ENCODE results near the gene UNC79. TPM values are rescaled to one million over a fixed set of nuclear protein-coding genes. Genes with fewer than 3 reads are reported as not detected.

Gene UNC79
- total RNA-seq, 1 donor: under 0.01 TPM

DNA sequence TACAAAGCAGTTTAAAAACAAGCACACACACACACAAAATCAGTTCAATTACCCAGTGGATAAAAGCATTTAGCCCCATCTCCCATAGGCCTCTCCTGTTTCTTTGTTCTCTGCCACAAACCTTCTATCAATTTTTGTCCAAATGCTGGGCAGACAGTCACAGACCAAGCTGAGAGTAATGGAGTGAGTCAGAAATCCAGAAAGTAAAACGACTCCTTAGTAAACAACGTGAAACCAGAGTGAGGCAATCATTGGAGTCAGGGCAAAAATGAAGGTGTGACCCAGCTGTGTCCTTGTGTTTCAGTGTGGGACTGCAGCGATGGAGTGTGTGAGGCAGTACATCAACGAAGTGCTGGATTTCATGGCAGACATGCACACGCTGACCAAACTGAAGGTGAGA is 255.5 kb downstream of the UNC79 start:
- DNase-seq (ENCODE audit: insufficient read length, low spot score, missing footprints): no peak
- Histone ChIP-seq H3K79me2 (ENCODE audit: insufficient read depth, low read length) (no peaks in the 10 kb centered on the region), H3K36me3 (ENCODE audit: insufficient read depth, low read length) (no peaks in the 10 kb centered on the region), H3K4me2 (ENCODE audit: insufficient read depth, low read length) (no peak overlapping the region), H3K27ac (ENCODE audit: low read depth, low read length) (no peak overlapping the region), H3K9me3 (ENCODE audit: low read depth, low read length) (no peaks in the 10 kb centered on the region), H3K4me3 (ENCODE audit: insufficient read depth, low read length) (no peak overlapping the region), H3K27me3 (ENCODE audit: insufficient read depth, low read length) (no peaks in the 10 kb centered on the region), H4K20me1 (ENCODE audit: insufficient read depth, low read length) (no peaks in the 10 kb centered on the region), H3K4me1 (ENCODE audit: insufficient read depth, low read length) (no peaks in the 10 kb centered on the region), H2AFZ (ENCODE audit: low read length) (no peak overlapping the region)
- TF ChIP-seq, protein P1, sequence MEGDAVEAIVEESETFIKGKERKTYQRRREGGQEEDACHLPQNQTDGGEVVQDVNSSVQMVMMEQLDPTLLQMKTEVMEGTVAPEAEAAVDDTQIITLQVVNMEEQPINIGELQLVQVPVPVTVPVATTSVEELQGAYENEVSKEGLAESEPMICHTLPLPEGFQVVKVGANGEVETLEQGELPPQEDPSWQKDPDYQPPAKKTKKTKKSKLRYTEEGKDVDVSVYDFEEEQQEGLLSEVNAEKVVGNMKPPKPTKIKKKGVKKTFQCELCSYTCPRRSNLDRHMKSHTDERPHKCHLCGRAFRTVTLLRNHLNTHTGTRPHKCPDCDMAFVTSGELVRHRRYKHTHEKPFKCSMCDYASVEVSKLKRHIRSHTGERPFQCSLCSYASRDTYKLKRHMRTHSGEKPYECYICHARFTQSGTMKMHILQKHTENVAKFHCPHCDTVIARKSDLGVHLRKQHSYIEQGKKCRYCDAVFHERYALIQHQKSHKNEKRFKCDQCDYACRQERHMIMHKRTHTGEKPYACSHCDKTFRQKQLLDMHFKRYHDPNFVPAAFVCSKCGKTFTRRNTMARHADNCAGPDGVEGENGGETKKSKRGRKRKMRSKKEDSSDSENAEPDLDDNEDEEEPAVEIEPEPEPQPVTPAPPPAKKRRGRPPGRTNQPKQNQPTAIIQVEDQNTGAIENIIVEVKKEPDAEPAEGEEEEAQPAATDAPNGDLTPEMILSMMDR (IDR thresholded peaks at IDR 0.05; ENCODE audit: extremely low read depth, low read depth, low read length): no peak

DNA sequence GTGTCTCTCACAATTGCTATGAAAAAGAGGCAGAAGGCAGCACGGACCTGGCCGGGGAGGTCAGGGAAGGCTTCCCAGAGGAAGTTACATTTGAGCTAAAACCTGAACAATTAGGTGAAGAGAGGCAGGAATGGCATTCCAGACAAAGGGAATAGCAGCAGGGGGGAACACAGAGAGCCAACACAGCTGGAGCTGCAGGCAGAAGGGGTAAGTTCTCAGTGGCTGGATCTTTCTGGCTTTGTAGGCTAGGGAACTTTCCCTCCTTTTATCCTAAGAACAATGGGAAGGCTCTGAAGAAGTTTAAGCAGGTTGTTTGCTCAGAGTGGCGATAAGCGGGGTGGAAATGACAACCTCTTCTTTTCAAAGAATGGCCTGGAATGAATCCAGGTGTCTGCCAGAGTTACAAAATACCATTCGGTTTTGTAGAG is 257.5 kb downstream of the UNC79 start:
- H3K4me2 ChIP-seq (ENCODE audit: insufficient read depth, low read length): no peak overlapping the region
- H3K4me3 ChIP-seq (ENCODE audit: insufficient read depth, low read length): no peak overlapping the region
- H3K27ac ChIP-seq (ENCODE audit: low read depth, low read length): no peak overlapping the region
- DNase-seq (ENCODE audit: insufficient read length, low spot score, missing footprints): no peak
- no peaks in the 10 kb centered on the region for H3K4me1 ChIP-seq (ENCODE audit: insufficient read depth, low read length)
- no peak overlapping the region for H2AFZ ChIP-seq (ENCODE audit: low read length)
- TF ChIP-seq, protein P1 (IDR thresholded peaks at IDR 0.05; ENCODE audit: extremely low read depth, low read depth, low read length): no peak
- no peaks in the 10 kb centered on the region for H3K36me3 ChIP-seq (ENCODE audit: insufficient read depth, low read length)
- H3K9me3 ChIP-seq (ENCODE audit: low read depth, low read length): no peaks in the 10 kb centered on the region
- no peaks in the 10 kb centered on the region for H3K27me3 ChIP-seq (ENCODE audit: insufficient read depth, low read length)
- H3K79me2 ChIP-seq (ENCODE audit: insufficient read depth, low read length): no peaks in the 10 kb centered on the region
- no peaks in the 10 kb centered on the region for H4K20me1 ChIP-seq (ENCODE audit: insufficient read depth, low read length)

DNA sequence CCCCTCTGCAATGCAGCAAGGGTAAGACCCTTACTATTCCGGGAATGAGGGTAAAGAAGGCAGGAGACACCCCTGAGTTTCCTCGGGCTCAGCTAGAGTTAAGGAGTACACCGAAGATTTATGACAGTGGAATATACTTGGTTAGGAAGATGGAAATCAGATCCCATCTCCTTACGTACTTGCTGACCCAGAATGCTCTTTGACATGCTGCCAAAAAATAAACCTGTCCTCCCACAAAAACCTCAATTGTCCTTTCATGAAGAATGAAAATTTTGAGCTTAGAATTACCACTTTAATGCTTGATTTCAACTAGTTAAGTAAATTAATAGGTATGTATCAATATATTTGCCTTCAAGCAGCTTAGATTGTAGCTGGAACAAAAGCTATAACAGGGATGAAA is 258.1 kb downstream of the UNC79 start:
- no peaks in the 10 kb centered on the region for H3K27me3 ChIP-seq (ENCODE audit: insufficient read depth, low read length)
- TF ChIP-seq, protein P1 (IDR thresholded peaks at IDR 0.05; ENCODE audit: extremely low read depth, low read depth, low read length): no peak
- no peak overlapping the region for H3K4me2 ChIP-seq (ENCODE audit: insufficient read depth, low read length)
- DNase-seq (ENCODE audit: insufficient read length, low spot score, missing footprints): no peak
- H3K79me2 ChIP-seq (ENCODE audit: insufficient read depth, low read length): no peaks in the 10 kb centered on the region
- no peak overlapping the region for H3K4me3 ChIP-seq (ENCODE audit: insufficient read depth, low read length)
- H3K9me3 ChIP-seq (ENCODE audit: low read depth, low read length): no peaks in the 10 kb centered on the region
- no peak overlapping the region for H3K27ac ChIP-seq (ENCODE audit: low read depth, low read length)
- no peak overlapping the region for H2AFZ ChIP-seq (ENCODE audit: low read length)
- H3K4me1 ChIP-seq (ENCODE audit: insufficient read depth, low read length): no peaks in the 10 kb centered on the region
- H3K36me3 ChIP-seq (ENCODE audit: insufficient read depth, low read length): no peaks in the 10 kb centered on the region
- H4K20me1 ChIP-seq (ENCODE audit: insufficient read depth, low read length): no peaks in the 10 kb centered on the region

DNA sequence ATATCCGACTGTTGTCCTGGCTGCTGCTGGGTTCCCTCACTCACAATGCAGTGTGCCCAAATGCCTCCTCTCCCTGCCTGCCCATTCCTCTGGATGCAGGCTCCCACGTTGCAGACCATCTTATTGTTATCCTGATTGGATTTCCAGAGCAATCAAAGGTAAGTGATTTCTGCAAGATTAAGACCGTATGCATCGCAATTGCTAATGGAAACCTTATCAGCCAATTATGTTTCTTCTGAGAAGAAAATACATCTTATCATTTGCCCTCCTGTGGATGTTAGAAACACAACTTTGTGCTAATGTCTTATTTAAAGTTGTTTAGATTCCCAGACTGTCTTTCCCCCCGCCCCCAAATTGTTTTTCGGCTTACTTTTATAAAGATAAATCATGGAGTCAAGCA is 259.4 kb downstream of the UNC79 start:
- Histone ChIP-seq H3K9me3 (ENCODE audit: low read depth, low read length) (no peaks in the 10 kb centered on the region), H2AFZ (ENCODE audit: low read length) (no peak overlapping the region), H3K4me2 (ENCODE audit: insufficient read depth, low read length) (no peak overlapping the region), H3K4me3 (ENCODE audit: insufficient read depth, low read length) (no peak overlapping the region), H3K27me3 (ENCODE audit: insufficient read depth, low read length) (no peaks in the 10 kb centered on the region), H3K4me1 (ENCODE audit: insufficient read depth, low read length) (no peaks in the 10 kb centered on the region), H3K79me2 (ENCODE audit: insufficient read depth, low read length) (no peaks in the 10 kb centered on the region), H3K36me3 (ENCODE audit: insufficient read depth, low read length) (no peaks in the 10 kb centered on the region), H3K27ac (ENCODE audit: low read depth, low read length) (no peak overlapping the region), H4K20me1 (ENCODE audit: insufficient read depth, low read length) (no peaks in the 10 kb centered on the region)
- TF ChIP-seq, protein P1 (IDR thresholded peaks at IDR 0.05; ENCODE audit: extremely low read depth, low read depth, low read length): no peak
- no peak for DNase-seq (ENCODE audit: insufficient read length, low spot score, missing footprints)

Data from osteoblast (primary cell).